GM10266 (cell line): ENCODE data around the gene SGSM1.

Experiments used
- DNase-seq: peaks from one replicate; pipeline ENCODE4 v3.0.0; 2012; ENCODE audit errors: extremely low spot score
- CTCF ChIP-seq: IDR thresholded peaks from 2 replicates; pipeline ENCODE4 v1.5.1; 2012; ENCODE audit warnings: mild to moderate bottlenecking, low read depth; ENCODE audit not compliant: control insufficient read depth, insufficient read depth; ENCODE audit errors: missing control alignments

SGSM1 gene

DNA sequence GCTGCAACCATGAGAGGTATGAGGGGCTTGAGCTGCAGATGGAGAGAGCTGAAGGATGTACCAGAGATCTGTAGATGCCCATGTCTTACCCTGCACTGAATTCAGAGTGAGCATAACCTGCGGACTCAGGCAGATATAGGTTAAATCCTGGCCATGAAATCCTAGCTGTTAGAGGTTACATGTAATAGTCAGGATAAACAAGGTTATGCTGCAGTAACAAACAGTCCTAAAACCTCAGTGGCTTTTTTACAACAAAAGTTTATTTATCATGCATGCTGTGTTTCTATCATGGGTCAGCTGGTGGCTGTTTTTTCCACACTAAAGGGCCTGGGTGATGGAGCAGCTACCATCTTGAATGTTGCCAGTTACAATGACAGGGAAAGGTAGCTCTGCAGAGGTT lies 70.7 kb downstream of the SGSM1 start:
- no peak for TF ChIP-seq CTCF
- no peak for DNase-seq

- no peak for DNase-seq
- TF ChIP-seq CTCF, result no peak
Observed at GRCh38 chr22:24878969-24879368, 73.0 kb downstream of the SGSM1 start.

GRCh38 chr22:24883432-24883831 lies 77.4 kb downstream of the SGSM1 start:
- DNase-seq, result no peak
- TF ChIP-seq CTCF, result no peak

DNA sequence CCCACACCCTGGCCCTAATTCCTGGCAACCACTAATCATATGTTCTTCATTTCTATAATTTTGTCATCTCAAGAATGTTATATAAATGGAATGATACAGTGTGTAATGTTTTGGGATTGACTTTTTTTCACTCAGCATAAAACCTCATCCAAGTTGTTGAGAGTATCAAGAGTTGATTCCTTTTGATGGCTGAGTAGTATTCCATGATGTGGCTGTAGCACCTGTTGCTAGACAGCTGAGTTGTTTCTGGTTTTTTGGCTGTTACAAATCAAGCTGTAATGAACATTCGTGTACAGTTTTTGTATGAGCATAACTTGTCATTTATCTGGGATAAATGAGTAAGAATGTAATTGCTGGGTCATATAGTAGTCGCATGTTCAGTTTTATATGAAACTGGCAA lies 81.2 kb downstream of the SGSM1 start:
- no peak for TF ChIP-seq CTCF
- no peak for DNase-seq

GRCh38 chr22:24893341-24894070 lies 87.5 kb downstream of the SGSM1 start:
- DNase-seq, result no peak
- no peak for TF ChIP-seq CTCF

- no peak for TF ChIP-seq CTCF
- no peak for DNase-seq
Observed at GRCh38 chr22:24894220-24894975, 88.4 kb downstream of the SGSM1 start.

DNA sequence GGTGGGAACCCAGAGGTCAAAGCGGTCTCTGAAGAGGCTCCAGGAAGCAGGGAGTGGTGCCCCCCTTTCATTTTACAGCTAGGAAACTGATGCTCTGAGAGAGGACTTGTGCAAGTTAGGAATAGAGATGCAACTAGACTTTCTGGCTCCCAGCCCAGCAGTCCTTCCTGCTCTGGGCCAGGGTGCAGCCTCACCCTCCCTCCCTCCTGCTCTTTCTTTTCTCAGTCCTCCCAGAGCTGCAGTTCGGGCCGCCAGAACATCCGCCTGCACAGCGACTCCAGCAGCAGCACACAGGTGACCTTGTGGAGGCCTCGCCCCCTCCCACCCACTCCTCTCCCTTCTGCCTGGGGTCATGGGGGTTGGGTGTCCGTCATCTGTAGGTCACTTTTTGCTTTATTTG lies 89.0 kb downstream of the SGSM1 start:
- no peak for DNase-seq
- TF ChIP-seq CTCF, result no peak
